Astrocyte of the spinal cord (primary cell): ENCODE results near the gene CDH15.

ENCODE experiments used
- DNase-seq: peaks from one replicate; pipeline ENCODE4 v3.0.0; 2011; ENCODE audit warnings: low read depth, low spot score
- H3K4me3 ChIP-seq: 2 replicates; pipeline ENCODE4 v1.5.1; 2011; ENCODE audit warnings: low read depth, mild to moderate bottlenecking, low read length, moderate library complexity
- CTCF ChIP-seq: IDR thresholded peaks from 2 replicates; pipeline ENCODE4 v1.5.1; 2012; ENCODE audit warnings: low read depth, mild to moderate bottlenecking, low read length, inconsistent platforms
- in situ Hi-C: cut with HindIII; loops from 2 replicates; pipeline ENCODE4 v1.10.0; 2017; ENCODE audit warnings: low sequenced_read_pairs

Gene CDH15

GRCh38 chr16:89217138-89217387 is 45.5 kb downstream of the CDH15 start:
- TF ChIP-seq CTCF, result no peak
- no peak for DNase-seq
- peak overlapping the region; percentile 88 for H3K4me3 ChIP-seq
- in situ Hi-C loops, result no loop called here

- in situ Hi-C loops, result no loop called here
- H3K4me3 ChIP-seq, result peak within 1 kb of the TSS; percentile 88
- no peak for TF ChIP-seq CTCF
- peak; percentile 83 for DNase-seq
Observed at GRCh38 chr16:89217388-89218191, 46.0 kb downstream of the CDH15 start, which contains the start of gene ZNF778. Gene ZNF778 (plus strand): TSS chr16:89217703. CDS start chr16:89221128, 3,425 bp downstream.

- no peak for DNase-seq
- no peak for TF ChIP-seq CTCF
- in situ Hi-C loops, result no loop called here
- H3K4me3 ChIP-seq, result no peak overlapping the region
Observed at GRCh38 chr16:89219365-89219764, 47.8 kb downstream of the CDH15 start.

GRCh38 chr16:89221604-89222003 is 50.1 kb downstream of the CDH15 start:
- no peak for TF ChIP-seq CTCF
- in situ Hi-C loops, result no loop called here
- no peak overlapping the region for H3K4me3 ChIP-seq
- DNase-seq, result no peak

GRCh38 chr16:89222931-89223330 is 51.4 kb downstream of the CDH15 start:
- DNase-seq, result no peak
- no peak for TF ChIP-seq CTCF
- H3K4me3 ChIP-seq, result no peak overlapping the region
- in situ Hi-C loops, result no loop called here

GRCh38 chr16:89224665-89225064 is 53.1 kb downstream of the CDH15 start:
- H3K4me3 ChIP-seq, result no peak overlapping the region
- TF ChIP-seq CTCF, result no peak
- in situ Hi-C loops, result no loop called here
- DNase-seq, result no peak

GRCh38 chr16:89230255-89230654 is 58.7 kb downstream of the CDH15 start:
- in situ Hi-C loops, result no loop called here
- no peak overlapping the region for H3K4me3 ChIP-seq
- no peak for TF ChIP-seq CTCF
- no peak for DNase-seq
